ENCODE results near the gene NDFIP1. TPM values are rescaled to one million over a fixed set of nuclear protein-coding genes. Genes with fewer than 3 reads are reported as not detected.

Gene NDFIP1
- 70.5 TPM for total RNA-seq
- long read RNA-seq, transcript NDFIP1-201 (8 exons, 3,851 nt), result major isoform, 186 of 221 reads
- long read RNA-seq, partial matches to known transcripts, result 17 of 221 reads
- long read RNA-seq, other reads (novel, unspliced or antisense), result 18 of 221 reads

GRCh38 chr5:142108432-142109330 is at the start of gene NDFIP1:
Gene NDFIP1 (plus strand): TSS chr5:142108779. CDS start chr5:142108975, 196 bp downstream.
- Histone ChIP-seq H3K4me3 (peak within 1 kb of the TSS; percentile 84), H3K27me3 (ENCODE audit: low read depth) (no peaks in the 10 kb centered on the region), H3K9me3 (no peaks in the 10 kb centered on the region), H3K4me1 (peaks cover 19% of the 10 kb centered on the region), H3K36me3 (no peaks in the 10 kb centered on the region), H3K27ac (peak within 1 kb of the TSS; percentile 99)
- intact Hi-C loops (cut with DNase I), result no loop called here
- DNase-seq, result peak; percentile 92
- peak; percentile 99 to 100 for ATAC-seq
- no peak for TF ChIP-seq CTCF (IDR thresholded peaks at IDR 0.05)

GRCh38 chr5:142059304-142059940 is 49.2 kb upstream of the NDFIP1 start:
- H3K4me3 ChIP-seq, result no peak overlapping the region
- H3K4me1 ChIP-seq, result peaks cover 7% of the 10 kb centered on the region
- DNase-seq (no peak), ATAC-seq (no peak)
- TF ChIP-seq CTCF (IDR thresholded peaks at IDR 0.05), result no peak
- H3K27ac ChIP-seq, result no peak overlapping the region
- intact Hi-C loops (cut with DNase I), result no loop called here
- no peaks in the 10 kb centered on the region for H3K9me3 ChIP-seq
- no peaks in the 10 kb centered on the region for H3K36me3 ChIP-seq
- H3K27me3 ChIP-seq (ENCODE audit: low read depth), result no peaks in the 10 kb centered on the region

DNA sequence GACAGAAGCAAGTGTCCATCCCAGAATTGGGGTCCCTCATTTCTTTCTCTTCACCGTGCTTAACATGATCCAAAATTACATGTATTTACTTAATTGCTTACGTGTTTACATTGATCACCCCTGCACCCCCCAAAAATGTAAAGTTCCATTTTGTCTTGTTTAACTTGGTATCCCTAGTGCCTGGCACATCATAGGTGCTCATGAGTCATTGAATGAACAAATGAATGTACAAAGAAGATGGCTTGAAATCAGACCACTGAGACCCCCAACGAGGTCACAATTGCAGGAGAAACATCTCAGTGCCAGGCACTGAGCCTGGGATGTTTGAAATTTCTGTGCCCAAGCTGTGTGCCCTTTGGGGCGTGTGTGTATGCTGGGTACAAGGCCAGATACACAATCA is 45.2 kb upstream of the NDFIP1 start:
- intact Hi-C loops (cut with DNase I), result no loop called here
- H3K27ac ChIP-seq, result no peak overlapping the region

DNA sequence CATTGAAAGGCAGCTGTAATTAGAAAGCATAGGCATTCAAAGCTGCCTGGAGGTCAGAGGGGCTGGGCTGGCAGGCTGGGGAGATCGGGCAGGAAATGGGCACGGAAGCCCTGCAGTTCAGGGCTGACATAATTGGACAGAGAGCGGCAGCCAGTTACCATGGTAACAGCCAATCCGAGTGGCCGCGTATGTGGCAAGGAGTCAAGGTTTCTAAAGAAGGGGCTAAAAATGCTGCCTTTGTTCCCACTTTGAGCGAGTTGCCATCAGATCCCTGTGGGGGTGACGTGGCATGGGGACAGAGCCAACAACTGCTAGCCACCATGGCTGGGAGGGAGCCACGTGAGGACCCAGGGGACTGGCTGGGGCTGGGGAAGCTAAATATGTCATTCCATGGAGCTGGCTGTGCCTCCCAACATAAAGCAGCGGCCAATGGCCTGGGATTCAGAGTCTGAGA is 44.7 kb upstream of the NDFIP1 start:
- Histone ChIP-seq H3K27me3 (ENCODE audit: low read depth) (no peaks in the 10 kb centered on the region), H3K4me1 (peaks cover 7% of the 10 kb centered on the region), H3K36me3 (no peaks in the 10 kb centered on the region), H3K27ac (no peak overlapping the region), H3K4me3 (no peak overlapping the region), H3K9me3 (no peaks in the 10 kb centered on the region)
- DNase-seq (no peak), ATAC-seq (peak; percentile 31 to 36)
- intact Hi-C loops (cut with DNase I), result no loop called here
- TF ChIP-seq CTCF (IDR thresholded peaks at IDR 0.05), result no peak

More for the DNA sequence above, 45.2 kb upstream of the NDFIP1 start:
- Histone ChIP-seq H3K36me3 (no peaks in the 10 kb centered on the region), H3K9me3 (no peaks in the 10 kb centered on the region), H3K27me3 (ENCODE audit: low read depth) (no peaks in the 10 kb centered on the region), H3K4me3 (no peak overlapping the region), H3K4me1 (peaks cover 7% of the 10 kb centered on the region)
- no peak for DNase-seq
- TF ChIP-seq CTCF (IDR thresholded peaks at IDR 0.05), result no peak
- ATAC-seq, result no peak

DNA sequence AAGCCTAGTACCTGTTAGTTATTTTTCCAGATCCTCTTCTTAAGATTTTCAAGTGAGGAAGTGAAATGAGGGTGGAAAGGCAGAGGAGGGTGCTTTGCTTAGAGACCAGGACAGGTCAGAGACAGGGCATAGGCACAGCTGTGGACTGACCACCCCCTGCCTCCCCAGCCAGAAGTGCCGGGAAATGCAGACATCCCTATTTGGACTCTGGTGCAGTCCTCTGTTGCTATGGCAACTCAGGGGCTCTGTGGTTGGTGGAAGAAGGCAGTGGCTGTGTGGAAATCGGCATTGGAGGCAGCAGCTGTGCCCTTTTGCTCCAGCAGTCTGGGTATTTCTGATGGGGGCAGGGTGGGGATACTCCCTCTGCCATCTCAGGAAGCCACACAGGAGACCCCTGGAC is 43.3 kb upstream of the NDFIP1 start:
- Histone ChIP-seq H3K4me3 (no peak overlapping the region), H3K27ac (no peak overlapping the region), H3K27me3 (ENCODE audit: low read depth) (no peaks in the 10 kb centered on the region), H3K9me3 (no peaks in the 10 kb centered on the region), H3K4me1 (peaks cover 7% of the 10 kb centered on the region), H3K36me3 (no peaks in the 10 kb centered on the region)
- DNase-seq (no peak), ATAC-seq (peak in 1 of 2 donors; percentile 21)
- intact Hi-C loops (cut with DNase I), result no loop called here
- no peak for TF ChIP-seq CTCF (IDR thresholded peaks at IDR 0.05)
